GM12864 (cell line): ENCODE results near the gene AP4S1.
A peak's percentile ranks its signal among the peaks of the same experiment; 100 is the strongest.
"Not testable (repeated sequence)": the region's sequence is repeated elsewhere in the genome, so short reads cannot be mapped to it uniquely, and the experiment has no call there.

Experiments used
- DNase-seq: peaks from one replicate; pipeline ENCODE4 v3.0.0-alpha.2; 2011; ENCODE audit warnings: low read depth
- H3K4me3 ChIP-seq: 2 replicates; pipeline ENCODE4 v1.5.1; 2011; ENCODE audit warnings: mild to moderate bottlenecking, low read depth, low read length, control low read depth
- CTCF ChIP-seq: IDR thresholded peaks from 2 replicates; pipeline ENCODE4 v1.5.1; 2011; ENCODE audit warnings: low read depth, mild to moderate bottlenecking, moderate library complexity, low read length, control low read depth, inconsistent platforms; ENCODE audit errors: missing control alignments

Gene AP4S1

GRCh38 chr14:31025367-31026076 lies at the start of gene AP4S1:
Gene AP4S1 (plus strand): TSS chr14:31025649. CDS start chr14:31066197, 40,548 bp downstream.
- peak within 1 kb of the TSS; percentile 97 for H3K4me3 ChIP-seq
- DNase-seq = no peak
- TF ChIP-seq CTCF = no peak

- no peak for DNase-seq
- TF ChIP-seq CTCF = no peak
- H3K4me3 ChIP-seq = no peak overlapping the region
These were observed 47.7 kb upstream of the AP4S1 start for GRCh38 chr14:30977752-30978151.

GRCh38 chr14:30980106-30980704 lies 45.2 kb upstream of the AP4S1 start:
- DNase-seq = peak; percentile 37
- TF ChIP-seq CTCF = peak; percentile 58
- H3K4me3 ChIP-seq = not testable (repeated sequence)

GRCh38 chr14:30980980-30981379 lies 44.5 kb upstream of the AP4S1 start:
- no peak for TF ChIP-seq CTCF
- DNase-seq = no peak
- H3K4me3 ChIP-seq = no peak overlapping the region

GRCh38 chr14:30982533-30982932 lies 42.9 kb upstream of the AP4S1 start:
- DNase-seq = no peak
- no peak overlapping the region for H3K4me3 ChIP-seq

GRCh38 chr14:30983858-30984257 lies 41.6 kb upstream of the AP4S1 start:
- no peak overlapping the region for H3K4me3 ChIP-seq
- no peak for TF ChIP-seq CTCF
- DNase-seq = no peak

More at GRCh38 chr14:30982533-30982932, 42.9 kb upstream of the AP4S1 start:
- TF ChIP-seq CTCF = no peak
